Activated naive CD8-positive, alpha-beta T cell treated with anti-CD3 and anti-CD28 coated beads, Interleukin-2, amount 50 U/mL, for 16 hours (primary cell): ENCODE results near the gene FAM13C.

ENCODE experiments used
- DNase-seq: peaks from one replicate; pipeline ENCODE4 v3.0.0-alpha.2; 2020; ENCODE audit warnings: low read depth, low spot score

Gene FAM13C

DNA sequence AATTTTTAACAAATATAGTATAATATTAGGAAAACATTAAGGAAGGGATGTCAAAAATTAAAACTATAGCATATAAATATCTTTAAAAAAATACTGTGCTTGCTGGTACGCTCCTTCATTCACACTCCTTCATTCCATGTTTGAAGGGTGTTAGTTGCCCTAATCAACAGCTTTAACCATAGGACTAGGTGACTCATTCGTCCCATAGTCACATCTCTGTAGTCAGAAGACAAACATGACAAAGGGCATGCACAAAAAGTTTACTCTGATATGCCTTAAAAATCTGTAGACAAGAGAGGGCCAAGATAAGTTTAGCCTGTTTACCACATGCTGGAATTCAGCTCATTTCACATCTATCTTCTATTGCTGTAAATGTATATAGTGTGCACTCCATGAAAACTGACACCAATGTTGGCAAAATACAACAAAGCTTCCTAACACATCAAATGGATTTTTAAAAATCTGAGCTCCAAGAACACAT lies 646 bp downstream of the FAM13C start:
- DNase-seq = no peak

DNA sequence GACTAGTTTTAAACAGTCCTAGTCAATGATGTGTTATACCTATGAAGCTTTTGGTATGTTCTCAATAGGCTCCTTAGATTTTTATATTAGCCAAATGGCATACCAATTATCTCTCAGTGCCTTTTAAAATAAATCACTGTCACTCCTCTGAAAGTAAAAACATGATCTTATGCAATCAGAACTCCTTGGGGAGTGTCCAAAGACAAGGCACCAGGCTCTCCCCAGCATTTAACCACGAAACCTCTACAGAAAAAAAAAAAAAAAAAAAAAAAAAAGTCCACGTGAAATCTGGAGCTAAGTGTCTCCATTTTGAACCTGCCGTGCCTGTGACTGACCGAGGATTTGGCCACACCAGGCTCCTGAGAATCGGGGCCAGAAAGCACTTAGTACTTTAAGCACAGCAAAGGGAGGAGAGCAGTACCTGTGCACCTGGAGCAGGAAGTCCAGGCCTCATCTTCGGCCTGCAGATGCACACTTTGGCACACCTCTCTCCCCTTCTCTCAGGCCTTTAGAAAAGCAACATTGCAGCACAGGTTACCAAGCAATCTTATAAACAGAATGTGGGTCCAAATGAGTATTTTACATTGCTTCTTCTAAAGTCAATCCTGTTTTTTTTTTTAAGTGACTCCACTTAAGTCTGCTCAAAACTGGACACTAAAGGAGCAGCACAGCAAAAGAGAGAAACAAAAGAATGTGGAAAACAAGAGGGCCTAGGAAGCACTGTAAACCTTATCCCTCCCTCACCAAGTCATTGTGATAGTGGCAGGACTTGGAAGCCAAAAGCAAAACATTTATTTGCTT lies 1.5 kb downstream of the FAM13C start:
- no peak for DNase-seq

DNA sequence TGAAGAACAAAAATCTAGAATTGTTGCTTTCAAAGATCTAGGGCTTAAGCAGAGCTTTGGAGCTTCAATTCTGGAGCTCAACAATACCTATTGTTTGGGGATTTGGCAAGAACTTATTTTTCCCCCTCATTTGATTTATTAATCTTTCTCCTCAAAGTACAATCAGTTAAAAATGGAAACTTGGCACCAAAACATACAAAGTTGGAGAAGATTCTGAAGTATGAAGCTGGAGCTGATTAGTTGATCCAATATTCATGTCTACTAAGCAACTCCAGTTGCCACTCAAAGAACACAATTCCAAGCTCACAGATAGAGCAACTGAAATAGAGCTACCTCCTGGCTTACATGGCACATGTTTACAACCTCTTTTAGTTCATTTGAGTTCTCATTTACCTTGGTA lies 3.8 kb downstream of the FAM13C start:
- no peak for DNase-seq

DNA sequence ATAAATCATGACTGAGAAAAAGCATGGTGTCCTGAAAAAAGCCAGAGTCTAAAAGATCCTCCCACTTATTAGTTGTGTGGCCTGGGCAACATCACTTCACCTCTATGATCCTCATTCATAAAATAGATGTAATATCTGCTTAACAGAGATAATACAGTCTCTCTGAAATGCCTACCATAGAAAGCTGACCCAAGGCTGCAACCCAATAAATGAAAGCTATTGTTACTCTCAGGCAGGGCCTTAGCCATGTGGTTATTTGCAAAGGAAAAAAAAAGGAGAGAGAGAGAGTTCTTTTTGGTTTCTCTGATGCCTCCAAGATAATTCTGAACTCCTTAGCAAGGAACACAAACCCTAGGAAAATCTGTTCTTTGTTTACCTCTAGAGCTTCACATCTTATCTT lies 7.9 kb downstream of the FAM13C start:
- DNase-seq = no peak

DNA sequence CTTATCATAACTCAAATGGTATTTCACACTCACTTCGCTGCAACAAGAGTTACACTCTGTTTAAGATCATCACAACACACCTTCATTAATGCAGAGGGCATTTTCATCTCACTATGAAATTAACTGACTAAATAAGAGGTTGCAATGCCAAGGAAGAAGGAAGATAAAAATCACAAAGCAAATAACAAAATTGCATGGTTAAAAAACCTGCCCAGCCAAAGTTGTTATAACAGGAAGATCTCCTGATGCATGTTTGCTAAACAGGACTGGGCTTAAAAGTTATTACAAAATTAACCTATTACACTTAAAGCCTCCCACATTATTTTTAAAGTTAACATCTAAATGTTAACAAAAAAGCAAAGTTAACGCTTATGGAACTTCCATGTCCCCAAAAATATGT lies 11.8 kb downstream of the FAM13C start:
- no peak for DNase-seq

DNA sequence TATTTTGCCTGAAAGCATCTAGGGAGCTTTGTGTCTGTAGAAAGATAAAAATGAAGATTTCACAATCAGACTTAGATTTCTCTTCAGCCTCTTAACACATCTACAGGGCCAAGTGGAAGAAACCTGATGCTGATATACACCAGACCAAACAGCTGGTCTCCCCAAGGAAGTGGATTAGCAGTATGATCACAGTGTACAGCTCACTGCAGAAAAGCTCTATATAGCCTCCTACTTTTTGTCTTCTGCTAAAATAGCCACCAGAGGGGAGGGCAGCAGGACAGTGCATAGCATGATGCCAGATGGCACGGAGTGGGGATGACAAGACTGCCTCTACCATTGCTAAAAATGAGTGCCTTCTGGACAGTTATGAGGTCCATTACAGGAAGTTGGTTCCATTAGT lies 16.0 kb downstream of the FAM13C start:
- DNase-seq = no peak

DNA sequence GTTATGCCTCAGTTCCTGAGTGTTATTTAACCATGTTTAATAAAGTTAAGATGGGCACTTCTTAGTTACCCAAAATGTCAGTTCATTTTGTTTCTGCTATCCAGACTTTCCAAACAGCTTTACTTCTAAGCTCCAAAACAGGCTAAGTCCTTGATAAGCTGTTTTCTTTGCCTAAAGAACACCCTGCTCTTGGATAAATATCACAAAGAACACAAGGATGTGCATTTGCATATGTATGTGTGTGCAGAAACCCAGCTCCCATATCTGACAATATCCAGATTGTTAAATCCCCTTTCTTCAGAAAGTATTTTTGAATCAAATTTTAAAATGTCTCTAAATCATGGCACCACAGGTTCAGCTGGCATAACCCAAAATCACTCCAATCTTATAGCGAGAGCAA lies 19.6 kb downstream of the FAM13C start:
- no peak for DNase-seq

DNA sequence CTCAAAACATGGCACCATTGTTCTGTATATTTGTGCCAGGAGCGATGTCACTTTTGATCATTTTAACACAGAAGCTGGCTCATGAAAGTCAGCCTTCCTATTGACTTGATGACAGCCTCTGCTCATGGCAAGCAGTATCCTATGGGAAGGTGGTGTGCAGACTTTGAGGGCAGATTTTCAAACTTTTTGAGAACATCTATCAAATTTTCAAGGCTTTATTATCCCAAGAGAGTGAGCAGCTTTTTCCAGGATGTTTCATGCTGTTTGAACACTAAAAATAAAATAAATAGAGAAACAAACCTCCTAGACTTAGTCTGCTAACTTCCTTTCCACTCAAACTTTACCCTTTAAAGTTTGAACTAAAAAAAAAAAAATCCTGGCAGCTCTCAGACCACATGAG lies 20.3 kb downstream of the FAM13C start:
- no peak for DNase-seq

DNA sequence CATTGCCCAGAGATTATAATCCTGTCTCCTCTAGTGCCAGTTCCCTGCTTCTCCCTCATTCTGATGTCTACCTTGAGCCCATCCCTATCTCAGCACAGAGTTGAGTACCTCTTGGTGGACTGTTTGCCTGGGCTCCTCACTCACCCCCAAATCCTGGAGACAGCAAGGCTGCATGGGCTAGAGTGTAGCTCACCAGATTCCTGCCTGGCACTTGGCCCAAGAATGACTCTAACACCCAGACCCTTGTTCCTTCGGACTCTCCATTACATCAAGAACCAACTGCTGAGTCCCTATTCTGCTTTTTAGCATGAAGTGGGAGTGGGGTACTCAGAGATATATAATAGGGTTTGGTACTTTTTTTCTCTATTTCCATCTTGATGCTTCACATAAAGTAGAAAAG lies 22.1 kb downstream of the FAM13C start:
- DNase-seq = no peak

DNA sequence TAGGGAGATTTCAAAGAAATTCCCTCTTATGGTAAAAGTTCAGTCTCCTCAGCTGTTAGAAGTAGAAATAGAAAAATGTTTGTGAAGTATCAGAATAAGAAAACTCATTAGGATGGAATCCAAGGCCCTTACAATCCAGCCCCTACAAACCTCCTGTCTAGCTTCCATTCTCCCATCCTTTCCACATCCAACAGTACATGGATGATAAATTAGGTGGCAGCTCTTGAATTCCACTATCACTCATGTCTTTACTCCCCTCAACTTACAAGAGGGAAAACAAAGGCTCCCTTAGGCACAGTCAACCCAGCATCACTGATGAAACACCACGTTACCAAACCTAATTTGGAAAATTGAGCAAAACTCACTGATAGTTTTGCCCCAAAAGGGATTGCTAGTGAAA lies 23.0 kb downstream of the FAM13C start:
- no peak for DNase-seq

DNA sequence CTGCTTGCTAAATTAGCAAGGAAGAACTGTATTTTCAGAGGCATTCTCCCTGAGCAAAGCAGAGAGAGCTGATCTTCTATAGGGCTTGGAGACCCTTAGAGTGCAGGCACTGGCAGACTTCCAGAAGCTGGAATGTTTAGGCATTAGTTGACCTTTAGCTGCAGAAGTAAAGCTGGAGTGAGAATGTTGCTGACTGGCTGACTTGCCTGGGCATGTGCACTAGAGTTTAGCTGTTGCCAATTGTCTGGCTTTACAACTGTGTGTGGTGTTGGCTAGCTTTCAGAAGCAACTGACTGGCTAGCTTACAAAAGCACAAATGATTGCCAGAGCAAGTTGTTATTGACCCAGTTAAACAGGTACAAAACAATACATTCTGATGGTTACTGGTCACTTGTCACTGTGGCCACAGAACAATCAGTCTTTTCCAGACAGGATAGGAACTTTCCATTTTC lies 25.1 kb downstream of the FAM13C start:
- DNase-seq = no peak

DNA sequence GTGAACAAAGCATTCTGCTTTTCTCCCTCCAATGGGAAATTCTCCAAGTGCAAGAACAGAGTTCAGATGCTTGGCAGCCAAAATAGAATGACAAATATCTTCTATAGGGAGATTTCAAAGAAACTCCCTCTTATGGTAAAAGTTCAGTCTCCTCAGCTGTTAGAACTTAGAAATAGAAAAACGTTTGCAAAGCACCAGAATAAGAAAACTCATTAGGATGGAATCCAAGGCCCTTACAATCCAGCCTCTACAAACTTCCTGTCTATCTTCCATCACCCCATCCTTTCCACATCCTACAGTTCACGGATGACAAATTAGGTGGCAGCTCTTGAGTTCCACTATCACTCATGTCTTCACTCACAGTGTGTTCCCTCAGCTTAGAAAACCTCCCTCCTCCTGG lies 25.7 kb downstream of the FAM13C start:
- DNase-seq = no peak

DNA sequence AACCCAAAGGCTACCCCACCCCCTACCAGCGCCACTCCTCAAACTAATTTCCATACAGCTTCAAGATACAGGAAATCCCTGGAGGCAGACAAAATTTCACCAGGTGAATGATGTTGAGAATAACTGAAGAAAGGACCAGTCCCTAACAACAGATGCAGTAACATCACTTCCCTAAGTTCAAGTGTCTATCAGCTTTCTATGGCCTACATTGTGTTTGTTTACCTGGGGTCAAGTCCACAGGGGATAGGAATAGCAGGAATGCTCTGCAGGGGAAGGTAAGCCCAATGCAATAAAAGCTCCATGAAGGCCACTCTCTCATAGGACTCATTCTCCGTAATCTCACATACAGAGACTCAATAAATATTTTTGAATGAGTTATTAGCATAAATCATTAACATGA lies 26.9 kb downstream of the FAM13C start:
- no peak for DNase-seq

DNA sequence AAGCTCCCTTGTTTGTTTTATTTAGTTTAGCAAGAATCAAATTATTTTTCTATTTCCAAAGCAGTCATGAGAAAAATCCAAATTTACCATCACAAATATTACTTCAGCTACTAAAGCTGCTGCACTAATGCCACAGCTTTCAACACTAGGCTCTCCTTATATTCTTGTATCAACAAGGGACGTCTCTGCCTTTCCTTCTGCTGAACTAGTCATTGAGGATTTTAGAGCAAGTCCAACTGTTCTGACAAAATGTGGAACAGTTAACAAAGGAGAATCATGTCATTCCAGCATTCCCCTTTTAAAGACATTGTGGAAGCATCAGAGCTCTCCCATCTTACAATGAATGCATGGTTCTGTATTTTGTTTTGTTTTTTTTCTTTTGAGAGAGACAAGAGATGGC lies 28.6 kb downstream of the FAM13C start:
- DNase-seq = no peak

DNA sequence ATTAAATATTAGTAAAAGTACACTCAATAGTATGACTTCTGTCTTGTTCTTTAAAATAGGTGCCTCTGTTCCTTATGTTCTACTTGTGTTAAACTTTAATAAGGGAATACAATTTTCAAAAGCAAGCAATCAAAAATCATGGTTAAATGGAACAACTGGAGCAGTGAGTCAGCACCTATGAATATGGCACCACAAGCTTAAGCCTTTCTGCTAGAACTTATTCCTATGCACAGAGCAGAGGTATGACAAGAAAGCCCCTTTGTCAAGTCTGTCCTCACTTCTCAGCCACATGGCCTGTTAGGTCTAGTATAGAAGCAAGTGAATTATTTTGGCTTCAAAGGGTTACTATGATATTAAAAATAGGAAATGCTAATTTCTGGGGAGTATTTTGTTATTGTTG lies 29.8 kb downstream of the FAM13C start:
- no peak for DNase-seq

DNA sequence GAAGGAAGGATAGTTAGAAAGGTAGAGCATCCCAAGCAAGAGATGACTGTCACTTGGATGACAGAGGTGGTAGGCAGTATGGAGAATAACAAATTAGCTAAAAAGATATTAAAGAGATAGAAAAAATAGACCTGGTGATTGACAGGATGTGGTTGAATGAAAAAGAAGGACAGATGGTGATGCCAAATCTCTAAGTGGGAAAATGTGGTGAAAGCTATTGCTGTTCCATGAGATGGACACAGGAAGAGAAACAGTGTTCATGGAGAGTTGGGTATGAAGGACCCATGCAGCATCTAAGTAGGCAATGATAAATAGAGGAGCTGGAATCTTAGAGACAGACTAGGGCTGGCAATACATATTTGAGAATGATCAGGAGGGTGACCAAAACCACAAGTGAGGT lies 30.7 kb downstream of the FAM13C start:
- no peak for DNase-seq

DNA sequence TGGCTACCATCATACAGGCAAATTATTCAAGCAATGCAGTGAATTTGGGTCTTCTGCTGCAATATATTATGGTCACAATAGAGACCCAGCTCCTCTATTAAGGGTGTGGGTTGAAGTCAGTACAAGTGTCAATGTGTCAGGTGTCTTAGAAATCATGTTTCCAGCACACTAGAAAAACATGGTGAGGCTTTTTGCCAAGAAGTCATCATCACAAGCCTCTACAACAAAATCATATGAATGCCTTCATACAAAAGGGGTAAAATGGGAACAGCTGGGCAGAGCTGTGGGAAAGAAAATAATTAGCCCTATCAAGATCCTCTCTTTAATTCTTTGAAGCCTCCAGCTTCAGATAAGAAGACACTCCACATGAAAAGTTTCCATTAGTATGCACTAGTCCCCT lies 37.2 kb downstream of the FAM13C start:
- no peak for DNase-seq

DNA sequence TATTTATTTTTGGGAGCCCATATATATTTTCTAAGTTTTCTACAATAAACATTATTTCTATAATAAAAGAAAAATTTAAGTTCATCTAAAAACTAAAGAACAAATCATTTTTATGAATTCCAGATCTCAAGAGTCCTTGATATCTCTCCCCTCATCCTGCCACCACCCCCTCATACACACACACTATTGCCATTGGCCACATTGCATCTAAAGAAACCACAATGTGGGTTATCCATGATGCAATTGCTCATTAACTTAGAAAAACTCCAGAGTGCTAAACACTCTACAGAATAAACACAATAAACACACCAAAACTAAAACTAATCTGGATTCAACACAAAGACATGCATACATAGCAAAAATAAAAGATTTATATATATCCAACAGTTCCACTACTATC lies 37.8 kb downstream of the FAM13C start:
- no peak for DNase-seq

DNA sequence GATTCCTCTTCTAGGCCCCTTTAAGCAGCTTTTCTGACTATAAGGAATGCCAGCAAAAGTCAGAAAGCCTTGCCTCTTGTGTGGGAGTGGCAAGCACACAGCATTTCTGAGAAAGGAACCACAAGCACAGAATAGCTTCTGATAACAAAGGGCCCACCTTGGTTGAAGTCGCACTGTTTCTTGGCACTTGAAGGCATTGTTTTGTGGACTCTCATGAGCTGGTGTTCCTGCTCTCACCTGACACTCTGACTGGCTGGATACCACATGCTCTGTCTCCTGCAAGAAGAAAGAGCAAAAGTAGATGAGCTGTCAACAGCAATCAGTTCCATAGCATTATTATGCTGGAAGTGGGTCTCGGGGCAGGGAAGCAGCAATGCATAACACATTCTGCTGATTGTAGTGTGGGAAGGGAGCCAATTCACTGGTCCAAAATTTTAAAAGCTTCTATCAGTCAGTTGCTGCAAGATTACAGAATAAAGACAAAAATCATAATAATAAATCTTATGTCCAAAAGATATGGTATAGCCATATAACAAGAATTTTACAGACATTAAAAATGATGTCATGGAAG lies 38.4 kb downstream of the FAM13C start:
- DNase-seq = no peak

DNA sequence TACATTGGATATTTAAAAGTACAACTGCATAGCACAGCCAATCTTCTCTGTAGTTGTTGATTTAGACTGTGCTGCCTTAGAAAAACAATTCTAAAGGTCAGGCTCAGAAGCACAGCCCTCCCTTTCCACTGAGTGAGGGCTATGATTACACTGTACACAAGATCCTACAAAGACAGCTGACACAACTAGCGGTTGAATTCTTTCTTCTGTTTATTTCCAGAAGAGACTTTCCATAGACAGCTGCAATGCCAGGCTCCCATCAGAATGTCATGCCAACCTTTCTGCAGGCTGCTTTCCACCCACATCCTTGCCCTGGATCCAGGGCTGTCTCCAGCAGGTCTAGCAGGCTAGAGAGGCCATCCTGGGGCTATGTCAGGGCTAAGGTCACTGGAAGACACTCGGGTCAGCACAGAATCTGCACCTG lies 39.3 kb downstream of the FAM13C start:
- DNase-seq = no peak

DNA sequence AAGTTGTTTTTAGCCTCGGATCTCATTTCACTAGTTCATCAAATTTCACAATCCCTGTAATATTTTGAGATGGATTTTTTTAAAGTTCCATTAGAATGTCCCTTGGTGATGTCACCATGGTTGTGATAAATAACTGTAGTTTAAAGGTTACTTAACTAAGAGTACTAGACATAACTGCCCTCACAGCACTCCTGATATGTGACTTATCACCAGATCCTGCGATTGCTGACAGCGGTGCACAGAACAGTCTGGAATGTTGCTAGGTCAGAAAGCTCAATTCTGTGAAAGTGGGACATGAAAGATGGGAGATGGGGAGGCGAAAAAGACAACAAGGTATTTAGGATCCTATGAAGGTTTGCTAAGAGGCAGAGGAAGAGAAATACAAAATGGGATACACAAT lies 40.2 kb downstream of the FAM13C start:
- no peak for DNase-seq

DNA sequence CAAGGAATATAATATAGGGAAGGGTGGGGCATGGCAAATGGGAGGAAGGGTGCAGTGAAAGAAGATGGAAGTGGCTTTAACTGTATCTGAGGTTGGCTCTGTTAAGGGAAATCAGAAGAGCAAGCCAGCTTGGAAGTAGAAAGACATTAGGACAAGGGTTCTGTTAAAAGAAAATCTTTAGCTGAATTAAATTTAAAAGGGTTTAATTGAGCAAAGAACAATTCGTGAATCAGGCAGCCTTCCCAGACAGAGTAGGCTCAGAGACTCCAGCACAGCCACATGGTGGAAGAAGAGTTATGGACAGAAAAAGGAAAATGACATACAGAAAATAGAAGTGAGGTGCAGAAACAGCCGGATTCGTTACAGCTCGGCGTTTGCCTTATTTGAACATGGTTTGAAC lies 42.0 kb downstream of the FAM13C start:
- no peak for DNase-seq

DNA sequence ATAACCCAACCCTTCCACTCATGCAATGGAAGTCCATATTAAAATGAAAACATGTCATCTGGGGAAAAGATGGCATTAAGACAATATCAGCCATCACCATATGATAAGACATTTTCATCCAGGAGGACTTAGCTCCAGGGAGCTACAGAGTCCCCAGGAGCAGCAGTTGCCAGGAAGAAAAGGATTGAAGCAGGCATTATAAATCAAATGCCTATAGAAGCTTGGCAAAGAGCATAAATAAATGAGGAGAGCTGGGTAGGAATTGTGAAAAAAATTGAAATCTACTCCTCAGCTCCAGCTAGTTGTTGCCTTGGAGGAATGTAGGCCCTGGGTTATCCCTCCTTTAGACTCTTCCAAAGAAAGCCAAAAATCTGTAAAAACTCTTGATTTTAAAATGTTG lies 42.5 kb downstream of the FAM13C start:
- DNase-seq = no peak

DNA sequence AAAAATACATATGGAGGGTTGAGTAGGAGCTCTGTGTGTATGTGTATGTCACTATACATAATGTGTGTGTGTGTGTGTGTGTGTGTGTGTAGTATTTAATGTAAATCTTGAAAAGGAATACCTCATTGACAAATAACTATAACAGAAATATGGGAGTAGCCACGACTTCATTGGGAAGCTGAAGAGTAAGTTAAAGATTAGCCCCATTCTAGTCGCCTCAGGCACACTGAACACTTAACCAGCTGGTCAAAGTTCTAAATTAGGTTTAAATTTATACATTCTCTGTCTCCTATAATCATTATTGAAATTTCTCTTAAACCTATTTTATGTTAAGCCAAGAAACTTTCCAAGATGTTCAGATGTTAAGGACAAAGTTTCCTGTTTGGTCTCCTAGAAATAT lies 45.3 kb downstream of the FAM13C start:
- no peak for DNase-seq
